Measurements from ENCODE around the gene RMI2.
"Not testable (repeated sequence)": the region's sequence is repeated elsewhere in the genome, so short reads cannot be mapped to it uniquely, and the experiment has no call there.

RMI2 gene

DNA sequence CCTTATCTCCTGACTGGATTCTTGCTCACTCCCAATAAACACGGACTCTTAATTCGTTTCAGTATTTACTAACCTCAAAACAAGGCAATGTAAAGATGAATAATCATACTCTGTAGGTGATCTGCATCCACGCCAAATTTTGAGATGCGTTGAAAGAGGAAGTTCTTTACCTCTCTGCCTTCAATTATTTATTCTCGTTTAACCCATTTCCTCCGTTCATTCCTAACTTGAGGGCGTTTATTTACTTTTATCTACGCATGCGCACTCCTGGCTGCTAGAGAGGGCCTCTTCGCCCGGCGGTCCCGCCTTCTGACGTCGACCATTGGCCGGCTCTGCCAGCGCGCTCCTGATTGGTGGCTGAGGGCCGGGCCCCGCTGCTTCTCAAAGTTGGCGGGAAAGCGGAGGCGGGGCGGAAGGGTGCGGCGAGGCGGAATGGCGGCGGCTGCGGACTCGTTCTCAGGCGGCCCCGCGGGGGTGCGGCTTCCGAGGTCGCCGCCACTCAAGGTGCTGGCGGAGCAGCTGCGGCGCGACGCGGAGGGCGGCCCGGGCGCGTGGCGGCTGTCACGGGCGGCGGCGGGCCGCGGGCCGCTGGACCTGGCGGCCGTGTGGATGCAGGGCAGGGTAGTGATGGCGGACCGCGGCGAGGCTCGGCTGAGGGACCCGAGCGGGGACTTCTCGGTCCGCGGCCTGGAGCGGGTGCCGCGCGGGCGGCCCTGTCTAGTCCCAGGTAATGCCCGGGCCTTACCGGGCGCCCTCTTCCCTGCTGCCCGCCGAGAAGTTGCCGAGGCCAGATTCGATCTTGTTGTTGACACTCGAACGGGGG is at the start of gene RMI2:
Gene RMI2 (plus strand): TSS at position 420 of the 823 bp plus-strand sequence. CDS start 13 bp downstream, at position 433.
- FAIRE-seq (no peak), DNase-seq (ENCODE audit: low spot score) (peak; percentile 99)

DNA sequence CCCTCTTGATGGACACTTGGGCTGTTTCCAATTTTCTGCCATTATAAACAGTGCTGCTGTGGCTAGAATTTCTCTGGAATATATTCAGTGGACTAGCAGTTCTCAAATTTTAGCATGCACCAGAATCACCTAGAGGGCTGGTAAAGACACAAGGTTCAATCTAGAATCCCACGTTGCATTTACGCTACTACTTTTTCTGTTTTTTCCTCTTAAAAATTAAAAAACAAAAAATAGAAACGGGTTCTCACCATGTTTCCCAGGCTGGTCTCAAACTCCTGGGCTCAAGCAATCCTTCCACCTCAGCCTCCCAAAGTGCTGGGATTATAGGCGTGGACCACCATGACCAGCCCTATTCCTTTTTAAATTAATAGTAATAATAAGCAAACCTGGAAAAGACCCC is 49.6 kb upstream of the RMI2 start:
- no peak for DNase-seq (ENCODE audit: low spot score)

DNA sequence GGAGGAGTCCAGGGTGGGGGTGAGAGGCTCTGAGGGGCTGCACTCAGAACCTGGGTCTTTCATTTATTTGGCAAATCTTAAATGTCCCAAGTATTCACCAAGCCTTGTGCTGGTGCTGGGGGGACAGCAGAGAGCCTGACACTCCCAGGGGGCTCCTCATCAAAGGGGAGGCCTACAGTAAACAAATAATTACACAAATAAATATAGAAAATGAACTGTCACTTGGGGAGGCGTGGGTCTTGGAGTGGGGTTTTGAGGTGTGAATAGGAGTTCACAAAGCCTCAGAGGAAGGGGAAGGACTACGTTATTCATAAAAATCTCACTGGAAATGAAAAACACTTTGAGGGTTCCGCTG is 48.9 kb upstream of the RMI2 start:
- no peak for DNase-seq (ENCODE audit: low spot score)
- no peak for FAIRE-seq

More for the DNA sequence above, 49.6 kb upstream of the RMI2 start:
- FAIRE-seq = no peak

DNA sequence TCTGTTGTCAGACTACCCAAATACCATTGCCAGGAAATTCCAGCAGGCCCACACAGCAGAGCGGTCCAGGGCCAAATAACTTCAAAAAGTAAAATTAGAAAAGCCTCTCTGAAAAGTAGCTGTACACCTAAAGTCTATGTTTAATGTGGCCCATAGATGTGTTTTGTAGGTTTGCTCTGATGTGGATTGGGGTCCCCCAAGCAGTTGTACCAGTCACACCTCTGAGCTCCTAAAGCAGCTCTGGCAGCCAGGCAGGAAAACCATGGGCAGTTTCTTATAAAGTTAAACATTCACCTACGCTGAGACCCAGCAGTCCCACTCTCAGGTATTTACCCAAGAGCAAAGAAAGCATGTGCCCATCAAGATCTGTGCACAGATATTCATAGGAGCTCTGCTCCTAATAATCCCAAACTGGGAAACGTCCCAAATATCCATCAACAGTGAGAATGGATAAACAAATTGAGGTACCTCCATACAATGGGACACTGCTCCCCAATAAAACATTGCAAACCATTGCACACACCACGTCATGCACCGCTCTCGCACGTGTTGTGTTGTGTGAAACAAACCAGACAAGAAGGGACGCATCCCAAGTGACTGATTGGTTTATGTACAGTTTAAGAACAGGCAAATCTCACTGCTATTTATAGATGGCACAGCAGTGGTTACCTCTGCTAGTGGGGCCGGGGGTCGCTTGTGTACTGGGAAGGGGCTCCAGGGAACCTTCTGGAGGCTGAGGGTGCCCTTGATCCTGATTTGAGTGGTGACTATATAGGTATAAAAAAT is 48.4 kb upstream of the RMI2 start:
- DNase-seq (ENCODE audit: low spot score) (no peak), FAIRE-seq (no peak)

DNA sequence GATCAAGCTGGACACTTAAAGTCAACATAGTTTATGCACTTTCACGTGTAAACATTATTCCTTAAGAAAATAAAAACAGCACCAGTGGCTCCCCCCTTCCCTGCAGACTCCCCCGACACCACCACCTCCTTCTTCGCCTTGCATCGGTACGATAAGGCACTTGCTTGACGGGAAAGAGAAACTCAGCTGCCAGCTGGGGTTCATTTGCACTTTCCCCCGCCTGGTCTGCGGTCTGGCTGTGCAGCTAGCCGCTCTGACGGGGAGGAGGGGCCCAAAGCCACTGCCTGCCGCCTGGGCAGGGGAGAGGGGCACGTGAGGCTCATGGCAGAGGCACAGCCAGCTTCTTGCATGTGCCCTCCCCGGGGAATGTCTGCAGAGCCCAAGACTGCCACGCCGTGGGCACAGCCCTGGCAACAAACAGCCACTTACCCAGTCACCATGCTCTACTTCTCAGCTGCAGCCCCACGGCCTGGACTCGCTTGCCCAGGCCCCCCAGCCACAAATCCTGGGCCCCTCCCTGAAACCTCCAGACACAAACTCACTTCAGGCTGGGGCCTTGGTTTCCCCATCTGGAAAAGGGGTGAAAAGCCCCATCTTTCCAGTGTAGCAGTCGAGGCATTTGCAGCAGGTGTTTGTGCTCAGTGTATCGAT is 47.6 kb upstream of the RMI2 start:
- DNase-seq (ENCODE audit: low spot score) (peak; percentile 70), FAIRE-seq (no peak)

DNA sequence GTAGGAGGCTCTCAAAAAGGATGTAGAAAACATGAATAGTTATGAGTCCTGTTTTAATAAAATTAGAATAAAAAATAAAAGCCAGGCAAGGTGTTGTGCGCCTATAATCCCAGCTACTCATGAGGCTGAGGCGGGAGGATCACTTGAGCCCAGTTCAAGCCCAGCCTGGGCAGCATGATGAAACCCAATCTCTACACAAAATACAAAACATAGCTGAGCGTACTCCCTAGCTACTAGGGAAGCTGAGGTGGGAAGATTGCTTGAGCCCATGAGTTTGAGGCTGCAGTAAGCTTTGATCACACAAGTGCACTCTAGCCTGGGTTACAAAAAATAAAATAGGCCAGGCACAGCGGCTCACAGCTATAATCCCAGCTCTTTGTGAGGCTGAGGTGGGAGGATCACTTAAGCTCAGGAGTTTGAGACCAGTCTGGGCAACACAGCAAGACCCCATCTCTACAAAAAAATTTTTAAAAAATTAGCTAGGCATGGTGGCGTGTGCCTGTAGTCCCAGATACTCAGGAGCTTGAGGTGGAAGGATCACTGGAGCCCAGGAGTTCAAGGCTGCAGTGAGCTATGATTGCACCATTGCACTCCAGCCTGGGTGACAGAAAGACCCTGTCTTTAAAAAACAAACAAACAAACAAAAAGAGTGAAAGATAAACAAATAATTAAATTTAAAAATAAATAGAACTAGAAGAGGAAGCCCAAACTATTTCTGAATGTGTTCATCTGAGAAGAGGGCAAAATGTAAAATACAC is 46.9 kb upstream of the RMI2 start:
- DNase-seq (ENCODE audit: low spot score) = no peak
- FAIRE-seq = no peak

DNA sequence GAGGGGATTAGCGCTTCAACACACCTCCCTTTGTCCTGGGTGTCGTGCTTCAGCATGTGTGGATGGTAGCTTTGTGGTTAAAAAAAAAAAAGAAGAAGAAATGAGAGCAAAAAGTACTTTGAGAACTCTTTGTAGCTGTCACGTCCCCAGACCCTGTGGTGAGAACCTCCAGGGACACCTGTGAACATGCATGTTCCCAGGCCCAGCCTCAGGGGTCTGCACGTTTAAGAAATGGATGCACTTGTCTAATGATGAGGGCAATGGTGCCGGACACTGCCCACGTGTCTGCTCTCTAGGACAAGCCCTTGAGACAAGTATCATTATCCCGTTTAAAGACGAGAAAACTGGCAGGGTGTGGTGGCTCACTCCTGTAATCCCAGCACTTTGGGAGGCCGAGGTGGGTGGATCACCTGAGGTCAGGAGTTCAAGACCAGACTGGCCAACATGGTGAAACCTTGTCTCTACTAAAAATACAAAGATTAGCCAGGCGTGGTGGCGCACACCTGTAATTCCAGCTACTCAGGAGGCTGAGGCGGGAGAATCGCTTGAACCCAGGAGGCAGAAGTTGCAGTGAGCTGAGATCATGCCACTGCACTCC is 46.2 kb upstream of the RMI2 start:
- not testable (repeated sequence) for FAIRE-seq; DNase-seq (ENCODE audit: low spot score)

DNA sequence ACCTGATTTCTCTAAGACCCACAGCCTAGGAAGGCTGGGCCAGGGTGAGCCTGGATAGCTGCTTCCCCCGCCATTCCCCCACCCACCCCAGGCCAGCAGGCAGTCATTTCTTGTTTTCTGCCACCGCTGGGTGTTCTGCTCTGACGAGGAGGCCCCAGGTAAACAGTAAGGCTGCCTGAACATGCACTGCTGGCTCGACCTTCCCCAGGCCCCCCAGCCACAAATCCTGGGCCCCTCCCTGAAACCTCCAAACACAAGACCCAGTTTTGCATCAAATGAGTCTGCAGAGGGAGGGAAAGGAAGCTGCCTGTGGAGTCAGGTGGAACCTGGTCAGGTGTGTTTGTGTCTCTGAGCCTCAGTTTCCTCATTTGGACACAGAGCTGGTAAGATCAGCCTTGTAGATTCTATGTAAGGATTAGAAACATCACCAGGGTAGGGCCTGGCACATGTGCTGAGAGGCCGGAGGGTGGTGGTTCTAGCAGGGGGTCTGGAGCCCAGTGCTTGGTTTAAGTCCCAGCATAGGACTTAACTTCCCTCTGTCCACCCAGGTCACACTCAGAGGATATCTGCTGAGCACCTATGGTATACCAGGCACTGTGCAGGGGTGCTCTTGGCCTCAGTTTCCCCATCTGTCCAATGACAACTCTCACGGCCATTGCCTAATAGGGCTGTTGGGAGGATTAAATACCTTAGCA is 45.2 kb upstream of the RMI2 start:
- FAIRE-seq = no peak

DNA sequence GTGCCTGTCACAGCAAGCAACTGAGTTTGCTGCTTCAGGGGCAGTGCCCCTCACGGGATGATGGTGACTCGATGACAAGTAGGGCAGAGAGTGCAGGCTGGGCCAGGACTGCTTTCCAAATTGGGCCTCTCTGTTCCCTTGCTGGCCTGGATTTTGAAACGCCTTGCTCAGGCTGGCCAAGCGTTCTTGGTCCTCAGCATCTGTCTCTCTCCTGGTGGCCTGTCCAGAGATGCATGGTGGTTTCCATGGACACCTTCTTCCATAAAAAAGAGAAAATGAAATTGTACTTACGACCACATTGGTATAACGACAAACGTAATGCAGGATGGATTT is 44.7 kb upstream of the RMI2 start:
- FAIRE-seq (no peak), DNase-seq (ENCODE audit: low spot score) (no peak)

More for the DNA sequence above, 45.2 kb upstream of the RMI2 start:
- DNase-seq (ENCODE audit: low spot score) = no peak

DNA sequence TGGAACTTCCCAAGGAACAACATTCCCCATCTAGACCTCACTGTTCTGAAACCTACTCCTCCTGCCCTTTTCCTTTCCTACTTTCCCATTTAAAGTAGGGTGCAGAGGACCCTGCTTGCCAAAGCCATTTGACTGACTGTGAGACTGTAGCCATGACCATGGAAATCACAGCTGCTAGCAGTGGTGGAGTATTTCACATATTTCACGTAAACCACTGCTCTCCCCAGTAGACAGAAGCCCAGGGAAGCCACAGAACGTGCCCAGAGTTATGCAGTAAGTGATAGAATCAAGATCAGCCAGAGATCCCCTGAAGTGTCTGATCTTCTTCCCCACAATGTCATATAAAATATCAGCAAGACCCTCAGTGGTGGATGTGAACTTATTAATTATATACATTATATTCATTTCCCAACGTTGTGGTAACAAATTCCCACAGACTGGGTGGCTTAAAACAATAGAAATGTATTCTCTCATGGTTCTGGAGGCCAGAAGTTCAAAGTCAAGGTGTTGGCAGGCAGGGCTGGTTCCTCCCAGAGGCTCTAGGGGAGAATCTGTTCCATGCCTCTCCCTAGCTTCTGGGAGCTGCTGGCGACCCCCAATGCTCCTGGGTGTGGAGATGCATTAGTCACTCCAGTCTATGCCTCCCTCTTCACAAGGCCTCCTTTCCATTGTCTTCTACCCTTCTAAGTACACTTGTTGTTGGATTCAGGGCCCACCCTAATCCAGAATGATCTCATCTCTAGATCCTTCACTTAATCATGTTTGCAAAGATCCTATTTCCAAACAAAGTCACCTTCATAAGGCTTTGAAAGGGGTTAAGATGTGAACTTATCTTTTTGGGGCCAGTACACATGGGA is 43.4 kb upstream of the RMI2 start:
- DNase-seq (ENCODE audit: low spot score) (no peak), FAIRE-seq (no peak)

DNA sequence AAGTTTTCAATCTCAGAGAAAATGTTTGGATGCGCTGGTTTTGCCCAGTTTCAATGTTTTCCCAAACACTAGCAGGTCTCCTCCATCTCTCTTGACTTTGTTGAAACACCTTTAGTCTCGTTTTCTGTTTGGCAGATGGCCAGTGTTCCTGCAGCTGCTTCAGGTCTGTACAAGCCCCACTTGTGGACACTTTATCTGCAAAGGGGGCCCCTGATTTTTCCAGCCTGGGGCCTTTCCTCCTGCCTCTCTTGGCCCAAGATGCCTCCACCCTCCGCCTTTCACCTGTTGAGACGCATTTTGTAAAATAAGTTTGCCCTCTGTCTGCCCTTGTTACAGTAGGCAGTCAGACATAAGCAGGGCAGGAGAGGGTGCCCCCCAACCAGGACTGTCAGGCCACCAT is 42.3 kb upstream of the RMI2 start:
- DNase-seq (ENCODE audit: low spot score) (no peak), FAIRE-seq (no peak)

DNA sequence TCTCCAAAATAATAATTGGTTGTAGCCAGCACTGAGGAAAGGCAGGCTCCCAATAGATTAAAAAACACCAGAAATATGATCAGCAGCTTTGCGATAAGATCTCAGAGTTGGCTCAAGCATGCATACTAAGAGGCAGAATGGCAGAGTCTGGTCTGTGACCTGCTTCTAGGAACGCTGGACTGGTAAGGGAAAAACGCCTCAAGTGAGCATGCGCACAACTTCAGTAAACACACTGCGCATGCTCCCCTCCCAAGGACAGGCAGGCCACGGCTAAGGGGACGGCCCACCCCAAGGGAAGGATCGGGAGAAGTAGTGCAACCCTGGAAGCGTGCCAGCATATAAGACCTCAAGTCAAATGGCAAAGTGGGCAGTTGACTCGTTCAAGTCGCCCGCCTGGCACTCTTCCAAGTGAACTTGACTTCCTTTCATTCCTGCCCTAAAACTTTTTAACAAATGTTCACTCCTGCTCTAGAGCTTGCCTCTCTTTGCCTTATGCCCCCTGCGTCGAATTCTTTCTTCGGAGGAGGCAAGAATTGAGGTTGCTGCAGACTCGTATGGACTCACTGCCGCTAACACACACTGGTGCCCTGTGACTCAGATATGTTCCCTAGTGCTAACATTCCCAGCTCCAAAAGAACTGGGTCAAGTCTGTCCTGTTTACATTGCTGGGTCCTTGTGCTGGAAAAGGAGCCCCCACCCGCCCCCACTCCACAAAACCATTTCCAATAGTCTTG is 41.7 kb upstream of the RMI2 start:
- FAIRE-seq = no peak

DNA sequence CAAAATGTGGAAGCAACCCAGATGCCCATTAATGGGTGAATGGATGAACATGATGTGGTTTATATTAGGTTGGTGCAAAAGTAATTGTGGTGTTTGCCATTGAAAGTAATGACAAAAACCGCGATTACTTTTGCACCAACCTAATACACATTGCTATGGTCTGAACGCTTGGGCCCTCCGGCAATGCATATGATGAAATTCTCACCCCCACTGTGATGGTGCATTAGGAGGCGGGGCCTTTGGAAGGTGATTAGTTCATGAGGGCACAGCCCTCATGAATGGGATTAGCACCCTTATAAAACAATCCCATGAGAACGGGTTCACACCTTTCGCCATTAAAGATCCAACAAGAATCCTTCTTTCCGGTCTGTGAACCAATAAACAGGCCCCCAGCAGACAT is 38.9 kb upstream of the RMI2 start:
- DNase-seq (ENCODE audit: low spot score) = no peak
- no peak for FAIRE-seq

More for the DNA sequence above, 41.7 kb upstream of the RMI2 start:
- DNase-seq (ENCODE audit: low spot score) = peak; percentile 53

DNA sequence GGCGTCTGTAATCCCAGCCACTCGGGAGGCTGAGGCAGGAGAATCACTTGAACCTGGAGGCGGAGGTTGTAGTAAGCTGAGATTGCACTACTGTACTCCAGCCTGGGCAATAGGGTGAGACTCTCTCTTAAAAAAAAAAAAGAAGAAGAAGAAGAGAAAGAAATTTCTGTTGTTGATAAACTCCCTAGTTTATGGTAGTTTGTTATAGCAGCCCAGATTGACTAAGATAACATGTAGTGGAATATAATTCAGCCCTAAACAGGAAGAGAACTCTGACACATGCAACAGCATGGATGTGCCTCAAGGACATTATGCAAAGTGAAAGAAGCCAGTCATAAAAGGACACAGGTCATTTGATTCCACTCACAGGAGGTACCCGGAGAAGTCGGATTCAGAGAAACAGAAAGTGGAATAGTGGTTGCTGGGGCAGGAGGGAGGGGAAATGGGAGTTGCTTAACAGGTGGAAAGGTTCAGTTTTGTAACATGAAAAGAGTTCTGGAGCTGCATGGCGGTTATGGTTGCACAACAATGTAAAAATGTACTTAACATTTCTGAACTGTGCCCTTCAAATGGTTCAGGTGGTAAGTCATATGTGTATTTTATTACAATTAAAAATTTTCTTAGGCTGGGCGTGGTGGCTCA is 38.1 kb upstream of the RMI2 start:
- FAIRE-seq (no peak), DNase-seq (ENCODE audit: low spot score) (no peak)

DNA sequence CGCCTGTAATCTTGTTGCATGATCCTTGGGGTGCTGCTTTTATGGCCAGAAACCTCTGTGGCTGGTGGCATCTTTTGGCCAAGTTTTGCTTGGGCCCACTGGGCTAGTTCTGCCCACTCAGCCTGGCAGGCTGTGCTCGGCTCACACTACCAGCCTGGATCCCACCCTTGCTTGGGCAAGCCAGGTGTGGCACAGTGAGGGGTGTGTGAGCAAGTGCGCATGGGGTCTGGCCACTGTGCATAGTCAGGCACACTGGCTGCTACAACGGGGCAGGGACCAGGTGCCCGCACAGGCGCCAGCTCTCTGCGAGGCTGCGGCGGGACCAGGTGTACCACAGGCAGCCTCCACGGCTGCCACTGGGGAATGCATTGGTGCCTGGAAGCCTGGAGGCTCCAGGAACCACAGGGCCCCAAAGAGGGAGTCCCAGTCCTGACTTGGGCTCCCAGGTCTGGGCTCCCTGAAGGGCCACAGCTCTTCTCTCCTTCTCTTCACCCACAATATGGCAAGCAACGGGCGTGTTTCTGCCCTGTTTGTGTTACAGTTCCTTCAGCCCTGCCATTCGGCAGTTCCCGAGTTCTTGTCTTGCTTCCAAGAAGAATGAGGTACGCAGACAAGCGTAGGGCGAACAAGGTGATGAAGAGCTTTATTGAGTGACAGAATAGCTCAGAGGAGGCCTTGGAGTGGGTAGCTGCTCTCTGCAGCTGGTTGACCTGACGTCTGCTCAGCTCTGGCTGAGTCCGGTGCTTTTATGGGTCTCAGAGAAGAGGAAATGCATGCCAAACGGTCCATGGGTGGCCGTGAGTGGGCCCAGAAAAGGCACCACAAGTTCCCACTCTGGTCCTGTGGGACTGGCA is 37.4 kb upstream of the RMI2 start:
- FAIRE-seq (no peak), DNase-seq (ENCODE audit: low spot score) (no peak)

DNA sequence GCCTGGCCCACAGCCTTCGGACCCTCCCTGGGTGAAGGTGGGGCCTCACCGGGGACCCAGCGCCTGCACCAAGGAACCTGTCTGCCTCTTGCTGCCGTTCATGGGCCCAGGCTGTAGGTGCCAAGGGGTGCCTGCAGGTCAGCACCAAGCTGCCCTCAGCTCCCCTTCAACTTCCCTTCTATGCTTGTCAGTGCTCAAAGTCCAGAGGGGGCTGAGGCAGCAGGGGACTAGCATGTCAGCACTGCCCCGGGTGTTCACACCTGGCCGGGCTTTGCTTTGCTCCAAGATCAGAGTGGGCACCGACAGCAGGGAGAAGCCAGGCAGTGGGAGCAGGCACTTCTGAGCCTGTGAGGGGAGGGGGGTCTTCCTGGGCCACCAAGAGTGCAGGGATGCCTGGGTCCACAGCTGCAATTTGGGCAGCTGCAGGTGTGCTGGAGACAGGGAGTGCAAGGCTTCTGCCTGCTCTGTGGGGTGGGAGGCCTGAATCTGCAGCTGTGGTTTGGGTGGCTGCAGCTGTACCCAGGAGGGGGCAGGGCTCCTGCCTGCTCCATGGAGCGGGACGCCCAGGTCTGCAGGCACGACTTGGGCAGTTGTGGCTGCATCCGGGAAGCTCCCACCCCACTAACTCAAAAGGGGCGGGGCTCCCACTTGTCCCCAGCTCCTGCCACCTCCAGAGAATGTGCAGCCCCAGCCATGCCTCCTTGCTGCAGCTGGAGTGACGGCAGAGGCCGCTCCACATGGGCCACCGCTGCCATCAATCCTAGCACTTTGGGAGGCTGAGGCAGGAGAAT is 36.6 kb upstream of the RMI2 start:
- no peak for FAIRE-seq

More for the DNA sequence above, 36.6 kb upstream of the RMI2 start:
- DNase-seq (ENCODE audit: low spot score) = peak; percentile 58
